Measurements from ENCODE around the gene CLCF1.

GRCh38 chr11:67393437-67393836 is 20.0 kb upstream of the CLCF1 start:
- no peak for TF ChIP-seq POLR2A (IDR thresholded peaks at IDR 0.05)
- no peak for TF ChIP-seq POLR2AphosphoS5 (IDR thresholded peaks at IDR 0.05)
- no peak for TF ChIP-seq EP300 (IDR thresholded peaks at IDR 0.05)

Measured in upper lobe of left lung (tissue), 4 donors.